NCI-H2196 treated with DMSO at 0.1 percent for 48 hours (cell line): ENCODE results near the gene DNAJC28.

Experiments
- DNase-seq: peaks from one replicate; lab custom pipeline; 2025; ENCODE audit not compliant: unreplicated experiment; lab: John Stamatoyannopoulos, UW

The DNAJC28 gene

DNA sequence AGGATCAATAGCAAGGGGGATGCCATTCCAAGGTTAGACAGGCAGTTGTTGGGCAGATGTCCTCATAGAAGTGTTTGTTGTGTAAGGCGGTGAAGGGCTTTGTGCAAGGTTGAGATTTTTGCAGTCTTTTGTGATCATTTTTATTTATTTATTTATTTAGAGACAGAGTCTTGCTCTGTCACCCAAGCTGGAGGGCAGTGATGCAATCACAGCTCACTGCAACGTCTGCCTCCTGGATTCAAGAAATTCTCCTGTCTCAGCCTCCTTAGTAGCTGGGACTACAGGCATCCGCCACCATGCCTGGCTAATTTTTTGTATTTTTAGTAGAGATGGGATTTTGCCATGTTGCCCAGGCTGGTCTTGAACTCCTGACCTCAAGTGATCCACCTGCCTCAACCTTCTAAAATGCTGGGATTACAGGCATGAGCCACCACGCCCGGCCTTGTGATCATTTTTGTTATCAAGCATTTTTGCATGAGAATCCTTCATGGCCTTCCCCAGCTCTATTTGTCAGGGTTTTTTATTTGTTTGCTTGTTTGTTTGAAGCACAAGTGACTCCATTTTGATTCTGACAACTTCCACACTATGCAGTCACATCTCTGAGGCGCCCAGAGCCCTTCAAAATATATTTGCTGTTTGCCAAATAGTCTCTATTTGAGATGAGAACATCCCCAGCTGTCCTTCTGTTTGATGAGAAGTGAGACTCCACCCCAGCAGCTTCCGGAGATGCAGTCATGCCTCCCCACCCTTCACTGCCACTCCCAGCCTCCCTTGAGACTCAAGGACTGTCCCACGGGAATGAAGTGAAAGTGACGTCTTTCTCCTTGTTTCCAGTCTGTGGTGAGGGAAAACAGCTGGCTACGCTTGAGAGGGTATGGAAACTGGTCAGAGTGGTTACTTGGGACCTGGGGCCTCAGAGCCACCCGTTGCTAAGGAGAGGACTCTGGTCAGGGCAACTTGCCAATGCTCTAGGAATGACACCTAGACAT, 49.7 kb downstream of the DNAJC28 start:
- DNase-seq = peak; percentile 86
